ENCODE results near the gene GATAD2A.

GATAD2A gene

DNA sequence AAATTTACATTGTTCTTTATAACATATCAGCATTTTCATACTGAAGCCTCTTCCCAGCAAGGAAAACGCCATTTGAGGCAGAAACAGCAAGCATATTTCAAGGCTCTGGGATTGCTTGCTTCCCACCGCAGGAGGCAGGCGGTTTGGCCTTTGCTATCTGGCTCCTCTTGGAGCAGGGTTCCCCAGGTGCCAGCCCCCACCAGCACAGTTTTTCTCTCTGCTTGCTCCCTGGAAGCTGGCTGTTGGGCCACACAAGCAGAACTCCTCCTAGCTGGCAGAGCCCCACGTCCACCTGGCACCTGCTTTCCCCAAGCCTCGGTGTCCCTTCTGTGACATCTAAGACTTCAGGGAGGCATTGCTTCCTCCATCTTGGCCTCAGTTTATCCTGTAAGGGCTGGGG lies 16.7 kb downstream of the GATAD2A start:
- DNase-seq (ENCODE audit: low spot score), result no peak

DNA sequence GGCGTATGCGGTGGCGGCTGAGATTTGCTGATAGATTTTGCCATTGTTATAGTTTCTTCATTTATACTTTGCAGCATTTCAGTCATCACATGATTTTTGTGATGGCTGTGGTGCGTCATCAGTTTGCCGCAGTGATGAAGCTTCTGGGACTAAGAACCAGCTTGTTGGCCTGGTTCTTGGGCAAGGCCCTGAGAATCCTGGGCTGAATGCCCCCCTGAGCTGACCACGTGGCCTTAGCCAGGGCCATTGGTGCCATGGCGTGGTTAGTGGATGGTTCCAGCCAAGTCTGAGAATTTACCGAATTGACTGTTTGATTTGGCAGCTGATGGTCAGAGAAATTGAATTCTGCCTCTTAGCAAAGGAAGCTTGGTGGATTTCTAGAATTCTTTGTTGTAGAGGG lies 17.8 kb downstream of the GATAD2A start:
- DNase-seq (ENCODE audit: low spot score), result no peak

DNA sequence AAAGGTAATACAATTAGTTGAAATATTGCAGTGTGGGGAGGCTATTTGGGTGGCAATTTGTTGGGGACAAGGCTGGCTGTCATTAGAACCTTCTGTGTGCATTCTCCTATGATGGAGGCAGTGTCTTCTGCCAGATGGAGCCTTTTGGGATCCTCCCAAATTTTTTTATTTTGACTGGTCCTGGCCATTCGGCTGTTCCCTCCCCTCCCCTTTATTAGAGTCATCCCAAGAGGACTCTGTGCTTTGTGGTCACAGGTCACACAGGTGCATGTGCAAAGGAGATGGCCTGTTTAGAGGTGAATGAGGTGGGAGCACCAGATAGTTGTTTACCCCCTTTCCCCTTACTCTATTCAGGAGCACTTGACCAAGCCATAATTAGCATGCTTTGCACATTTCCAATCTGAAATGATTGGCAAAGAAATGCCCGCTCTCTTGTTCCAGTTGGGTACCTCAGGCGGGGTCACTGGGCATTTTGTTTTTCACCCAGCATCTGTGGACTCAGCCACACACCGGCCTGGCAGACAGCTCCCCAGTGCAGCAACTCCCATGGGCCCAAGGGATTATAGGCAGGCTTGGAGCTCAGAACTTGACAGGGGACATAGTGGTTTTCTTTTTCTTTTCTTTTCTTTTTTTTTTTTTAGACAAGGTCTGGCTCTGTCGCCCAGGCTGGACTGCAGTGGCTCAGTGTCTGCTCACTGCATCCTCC lies 19.8 kb downstream of the GATAD2A start:
- no peak for DNase-seq (ENCODE audit: low spot score)

DNA sequence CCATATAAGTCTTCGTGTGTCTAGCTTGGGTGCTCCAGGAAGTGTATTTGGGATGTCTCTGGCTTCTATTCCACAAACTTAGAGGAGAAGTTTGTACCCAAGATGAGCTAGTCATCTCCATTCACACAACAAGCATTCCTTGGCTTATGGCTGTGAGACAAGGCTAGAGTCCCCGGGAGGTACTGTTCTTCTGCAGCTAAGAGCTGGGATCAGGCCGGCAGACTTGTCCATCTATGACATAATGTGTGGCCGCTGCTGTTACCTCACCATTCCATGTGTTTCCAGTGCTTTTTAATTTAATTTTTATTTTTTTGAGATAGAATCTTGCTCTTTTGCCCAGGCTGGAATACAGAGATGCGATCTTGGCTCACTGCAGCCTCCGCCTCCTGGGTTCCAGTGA lies 20.7 kb downstream of the GATAD2A start:
- DNase-seq (ENCODE audit: low spot score), result no peak

DNA sequence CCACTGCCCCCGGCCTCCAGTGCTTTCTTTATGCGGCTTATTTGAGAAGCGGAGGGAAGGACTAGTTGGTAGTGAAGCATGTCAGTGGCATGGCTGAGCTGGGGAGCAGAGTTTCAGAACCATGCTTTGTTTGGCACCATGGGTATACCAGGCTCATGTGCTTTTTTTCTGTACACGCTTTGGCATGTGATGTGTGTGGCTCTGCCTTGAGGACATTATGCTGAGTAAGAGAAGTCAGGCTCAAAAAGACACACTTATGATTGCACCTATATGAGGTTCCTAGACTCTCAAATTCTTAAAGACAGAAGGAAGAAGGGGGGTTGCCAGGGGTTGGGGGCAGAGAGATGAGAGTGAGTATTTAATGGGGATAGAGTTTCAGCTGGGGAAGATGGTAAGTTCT lies 21.3 kb downstream of the GATAD2A start:
- DNase-seq (ENCODE audit: low spot score), result no peak

DNA sequence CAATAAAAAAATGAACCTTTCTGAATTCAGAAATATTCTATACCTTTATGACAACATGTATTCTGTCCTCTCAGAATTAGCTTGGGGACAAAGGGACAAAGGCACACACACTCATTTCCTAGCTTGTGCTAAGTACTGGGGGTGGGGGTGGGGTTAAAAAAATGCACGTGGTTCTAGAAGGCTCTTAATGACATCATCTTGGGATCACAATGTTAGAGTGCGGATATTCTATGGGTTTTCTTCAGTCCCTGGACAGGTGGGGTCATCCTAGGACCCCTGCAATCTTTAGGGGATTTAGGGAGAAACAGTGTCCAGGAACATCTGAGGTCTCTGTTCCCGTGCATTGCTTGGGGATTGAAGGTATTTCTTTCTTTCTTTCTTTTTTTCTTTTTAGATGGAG lies 21.8 kb downstream of the GATAD2A start:
- no peak for DNase-seq (ENCODE audit: low spot score)

DNA sequence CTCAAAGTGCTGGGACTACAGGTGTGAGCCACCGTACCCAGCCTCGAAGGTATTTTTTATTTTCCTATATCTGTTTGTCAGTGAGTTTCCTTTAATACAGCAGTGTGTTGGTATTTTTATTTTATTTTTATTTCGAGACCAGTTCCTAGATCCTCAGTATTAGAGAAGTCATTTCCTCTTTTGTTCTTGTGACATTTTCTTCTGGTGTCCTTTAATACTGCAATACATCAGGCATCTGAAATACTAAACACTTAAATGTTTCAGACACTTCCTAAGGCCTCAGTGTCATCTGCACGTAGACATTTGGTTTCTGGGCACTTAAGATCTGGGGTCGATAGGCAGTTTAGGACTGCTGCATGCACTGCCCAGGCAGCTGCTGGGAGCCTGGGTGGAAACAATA lies 22.5 kb downstream of the GATAD2A start:
- DNase-seq (ENCODE audit: low spot score), result no peak

DNA sequence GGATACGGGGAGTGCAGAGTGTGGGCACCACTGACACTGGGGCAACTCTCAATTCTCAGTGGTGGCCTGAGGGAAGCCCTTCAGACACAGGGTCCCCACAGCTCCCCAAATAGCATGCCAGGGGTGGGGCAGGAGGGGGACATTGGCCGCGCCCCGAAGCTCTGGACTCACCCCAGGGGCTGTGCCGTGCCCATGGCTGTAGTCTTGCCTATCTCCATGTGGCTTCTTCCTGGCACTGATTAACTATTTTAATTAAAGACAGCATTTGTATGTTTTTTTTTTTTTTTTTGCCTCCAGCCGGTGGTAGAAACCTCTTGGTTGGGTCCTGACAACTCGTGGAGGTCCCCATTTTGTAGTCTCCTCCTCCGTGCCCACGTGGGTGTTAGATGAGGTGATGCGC lies 23.3 kb downstream of the GATAD2A start:
- no peak for DNase-seq (ENCODE audit: low spot score)

DNA sequence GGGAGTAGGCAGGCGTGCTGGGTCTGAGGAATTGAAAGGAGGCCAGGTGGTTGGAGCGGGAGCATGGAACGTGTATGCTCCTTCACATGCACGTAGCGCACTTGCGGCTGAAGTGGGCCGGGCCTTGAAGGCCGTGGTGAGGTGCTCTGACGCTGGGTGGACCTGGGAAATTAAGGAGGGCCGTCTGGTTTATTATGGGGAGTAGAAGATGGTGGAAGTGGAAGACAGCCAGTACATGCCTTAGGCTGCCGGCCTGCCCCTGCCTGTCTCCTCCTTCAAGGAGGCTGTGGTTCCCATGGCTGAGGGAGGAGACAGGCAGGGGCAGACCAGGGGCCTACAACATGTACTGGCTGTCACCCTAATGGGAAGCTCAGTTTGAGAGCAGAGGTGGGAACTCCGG lies 23.9 kb downstream of the GATAD2A start:
- DNase-seq (ENCODE audit: low spot score), result no peak

DNA sequence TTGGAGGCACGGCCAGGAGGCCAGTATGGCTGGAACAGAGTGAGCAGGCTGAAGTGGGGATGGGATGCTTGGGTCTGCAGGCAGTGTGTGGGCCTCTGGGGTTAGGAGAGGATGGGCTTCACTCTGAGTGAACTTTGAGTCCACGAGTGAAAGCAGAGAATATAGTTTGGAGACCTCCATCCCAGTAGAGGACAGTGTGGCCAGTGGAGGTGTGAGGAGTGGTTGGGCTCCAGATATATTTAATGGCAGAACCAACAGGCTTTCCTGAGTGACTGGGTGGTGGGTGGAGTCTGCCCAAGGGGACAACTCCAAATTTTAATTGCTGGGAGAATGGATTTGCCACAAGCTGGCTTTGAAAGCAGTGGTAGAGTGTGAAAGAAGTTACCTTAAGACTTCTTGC lies 27.3 kb downstream of the GATAD2A start:
- no peak for DNase-seq (ENCODE audit: low spot score)

DNA sequence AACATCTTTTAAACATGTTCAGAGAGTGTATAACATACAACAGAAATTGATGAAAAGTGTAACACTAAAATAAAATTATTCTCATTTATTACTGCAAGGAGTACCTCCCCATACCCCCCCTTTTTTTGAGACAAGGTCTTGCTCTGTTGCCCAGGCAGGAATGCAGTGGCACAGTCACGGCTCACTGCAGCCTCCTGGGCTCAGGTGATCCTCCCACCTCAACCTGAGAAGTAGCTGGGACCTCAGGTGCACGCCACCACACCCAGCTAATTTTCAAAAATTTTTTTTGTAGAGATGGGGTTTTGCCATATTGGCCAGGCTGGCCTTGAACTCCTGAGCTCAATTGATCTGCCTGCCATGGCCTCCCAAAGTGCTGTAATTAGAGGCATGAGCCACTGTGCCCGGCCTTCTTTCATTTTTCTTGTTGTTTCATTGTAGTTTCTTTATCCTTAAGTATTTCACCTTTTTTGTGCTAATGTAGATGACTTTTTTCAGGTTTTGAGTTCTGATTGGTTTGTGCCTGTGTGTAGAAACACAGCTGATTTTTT lies 28.3 kb downstream of the GATAD2A start:
- DNase-seq (ENCODE audit: low spot score), result no peak

DNA sequence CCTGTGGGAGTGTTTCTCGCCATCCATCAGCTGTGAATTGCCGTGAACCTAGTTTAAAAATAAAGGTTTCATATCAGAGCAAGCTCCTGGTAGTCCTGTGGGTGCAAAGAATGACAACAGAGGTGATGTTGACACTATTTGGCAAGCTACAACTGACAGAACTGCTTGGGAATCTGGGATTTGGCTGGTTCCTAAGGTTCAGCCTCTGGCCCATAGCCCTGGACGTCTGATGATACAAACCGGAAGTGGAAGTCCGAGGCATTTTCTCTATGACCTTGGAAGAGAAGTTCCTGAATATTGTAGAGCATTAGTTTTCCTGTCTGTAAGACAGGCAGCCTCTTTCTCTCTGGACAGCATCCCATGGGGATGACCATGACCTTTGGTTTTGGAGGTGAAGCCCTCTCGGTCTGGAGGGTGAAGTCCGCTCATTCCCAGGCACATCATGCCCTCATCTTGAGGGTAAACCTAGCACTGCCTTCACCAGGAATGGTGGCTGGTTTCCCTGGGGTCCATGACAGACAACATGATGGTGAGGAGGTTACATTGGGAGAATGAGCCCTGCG lies 29.1 kb downstream of the GATAD2A start:
- DNase-seq (ENCODE audit: low spot score), result peak; percentile 39

DNA sequence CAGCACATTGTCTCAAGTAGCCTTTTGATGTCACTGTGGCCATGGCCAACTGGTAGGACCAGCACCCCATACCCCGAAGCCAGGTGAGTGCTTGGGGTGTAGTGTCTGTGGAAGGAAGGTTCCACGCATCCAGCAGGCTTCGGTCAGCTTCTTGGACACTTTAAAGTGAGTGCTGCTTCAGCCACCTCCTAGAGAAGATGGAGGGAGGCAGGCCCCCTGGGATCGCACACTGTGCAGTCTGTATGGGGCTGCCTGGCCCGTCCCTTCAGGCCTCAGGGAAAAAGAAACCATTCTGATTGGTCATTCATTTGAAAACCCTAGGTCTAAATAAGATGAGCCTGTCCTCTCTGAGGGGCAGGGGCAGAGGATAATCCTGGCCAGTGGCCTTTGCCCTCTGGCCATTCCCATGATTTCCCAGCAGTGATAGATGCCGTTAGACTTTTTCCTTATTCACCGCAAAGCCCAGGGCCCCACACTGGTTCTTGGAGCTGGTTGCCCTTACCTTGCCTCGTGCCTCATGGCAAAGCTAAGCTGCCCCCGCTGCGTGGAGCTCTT lies 30.7 kb downstream of the GATAD2A start:
- no peak for DNase-seq (ENCODE audit: low spot score)

DNA sequence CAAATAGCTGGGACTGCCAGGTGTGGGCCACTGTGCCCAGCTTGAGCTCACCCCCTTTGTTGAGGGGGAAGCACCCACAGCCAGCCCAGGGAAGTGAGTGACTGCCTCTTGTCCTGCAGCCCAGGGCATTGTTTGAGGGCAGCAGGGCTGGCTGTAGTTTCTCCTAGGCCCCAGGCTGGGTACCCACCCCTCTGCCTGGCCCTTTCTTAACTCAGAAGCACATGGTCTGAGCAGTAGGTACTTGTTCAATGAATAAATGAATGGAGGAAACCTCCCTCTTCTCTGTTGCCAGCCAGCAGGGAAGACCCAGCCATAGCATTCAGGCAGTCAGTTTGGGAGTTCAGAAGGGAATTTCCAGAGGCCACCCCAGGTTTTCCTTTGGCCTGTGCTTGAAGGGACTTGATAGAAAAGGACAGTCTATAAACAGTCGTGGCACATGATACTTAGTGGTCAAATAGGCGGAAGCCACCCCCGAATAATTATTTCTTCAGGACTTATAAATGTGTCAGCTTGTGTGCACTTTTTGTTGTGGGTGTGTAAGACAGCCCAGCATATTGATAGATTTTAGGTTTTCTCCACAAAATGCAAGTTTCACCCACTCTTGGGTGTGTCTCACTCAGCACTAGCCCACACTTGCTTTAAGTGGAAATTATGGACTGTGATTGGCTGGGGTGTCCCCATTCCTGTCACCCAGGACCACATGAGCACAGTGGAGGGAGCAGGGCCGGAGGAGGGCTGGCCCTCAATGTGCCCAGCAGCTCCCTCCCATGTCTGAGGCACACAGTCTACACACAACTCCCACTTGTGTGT lies 33.1 kb downstream of the GATAD2A start:
- DNase-seq (ENCODE audit: low spot score), result no peak

DNA sequence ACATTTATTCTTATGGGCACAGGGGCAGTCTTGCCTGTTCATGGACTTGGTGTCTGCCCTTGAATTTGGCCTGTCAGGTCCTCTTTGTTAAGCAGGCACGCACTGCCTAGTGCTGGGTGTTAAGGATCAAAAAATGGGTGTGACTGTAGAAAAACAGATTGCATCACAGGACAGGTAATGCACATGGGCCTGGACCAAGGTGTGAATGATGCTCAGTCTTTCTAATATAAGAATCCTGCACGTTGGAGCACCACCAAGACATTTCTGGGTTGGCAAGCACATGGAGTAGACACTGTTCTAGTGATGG lies 33.7 kb downstream of the GATAD2A start:
- no peak for DNase-seq (ENCODE audit: low spot score)

DNA sequence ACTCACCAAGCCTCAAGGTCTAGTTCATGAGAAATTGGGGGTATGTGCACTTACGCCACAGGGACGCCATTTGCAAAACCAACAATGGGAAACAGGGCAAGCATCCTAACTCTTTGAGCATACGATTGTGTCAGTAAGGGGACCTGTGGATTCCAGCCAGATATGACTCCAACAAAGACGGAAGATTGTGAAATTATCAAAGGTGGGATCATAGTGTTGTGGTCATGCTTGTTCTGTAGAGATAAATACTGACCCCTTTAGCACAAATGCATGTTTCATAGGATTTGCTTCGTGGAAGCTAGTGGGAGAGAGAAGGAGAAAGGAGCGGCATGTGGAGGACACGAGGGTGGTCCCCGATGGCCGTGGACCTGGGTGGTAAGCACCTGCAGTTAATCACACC lies 37.8 kb downstream of the GATAD2A start:
- DNase-seq (ENCODE audit: low spot score), result no peak

DNA sequence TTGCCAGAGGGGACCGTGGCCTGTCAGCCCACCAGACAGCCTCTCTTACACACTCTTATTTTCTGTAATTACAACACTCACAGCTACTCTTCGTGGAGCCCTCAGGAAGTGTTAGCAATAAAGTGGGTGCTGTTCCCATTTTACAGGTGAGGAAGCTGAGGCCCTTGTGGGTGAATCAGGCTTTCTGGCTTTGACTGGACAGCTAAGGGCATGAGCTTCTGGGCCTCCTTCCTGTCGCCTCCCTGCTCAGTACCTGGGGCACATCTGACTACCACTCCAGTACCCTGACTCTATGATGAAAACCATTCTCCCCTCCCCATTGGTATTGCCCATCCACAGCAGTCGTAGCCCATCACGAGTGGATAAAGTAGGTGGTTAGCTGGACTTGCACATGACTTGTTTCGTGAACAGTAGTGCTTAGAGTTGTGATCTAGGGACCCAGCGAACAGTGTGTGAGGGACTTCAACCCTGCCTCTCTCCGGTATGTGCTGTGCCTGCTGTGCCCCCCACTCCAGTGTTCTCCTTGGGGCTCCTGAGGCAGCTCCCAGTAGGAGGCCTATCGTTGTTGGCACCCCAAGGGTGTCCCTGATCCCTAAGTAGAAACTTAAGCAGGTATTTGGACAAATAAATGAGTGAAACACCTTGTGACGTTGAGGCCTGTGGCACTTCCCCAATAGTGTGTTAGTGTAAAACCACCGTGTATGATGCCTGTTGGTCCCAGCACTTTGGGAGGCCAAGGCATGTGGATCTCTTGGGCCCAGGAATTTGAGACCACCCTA lies 38.6 kb downstream of the GATAD2A start:
- no peak for DNase-seq (ENCODE audit: low spot score)

DNA sequence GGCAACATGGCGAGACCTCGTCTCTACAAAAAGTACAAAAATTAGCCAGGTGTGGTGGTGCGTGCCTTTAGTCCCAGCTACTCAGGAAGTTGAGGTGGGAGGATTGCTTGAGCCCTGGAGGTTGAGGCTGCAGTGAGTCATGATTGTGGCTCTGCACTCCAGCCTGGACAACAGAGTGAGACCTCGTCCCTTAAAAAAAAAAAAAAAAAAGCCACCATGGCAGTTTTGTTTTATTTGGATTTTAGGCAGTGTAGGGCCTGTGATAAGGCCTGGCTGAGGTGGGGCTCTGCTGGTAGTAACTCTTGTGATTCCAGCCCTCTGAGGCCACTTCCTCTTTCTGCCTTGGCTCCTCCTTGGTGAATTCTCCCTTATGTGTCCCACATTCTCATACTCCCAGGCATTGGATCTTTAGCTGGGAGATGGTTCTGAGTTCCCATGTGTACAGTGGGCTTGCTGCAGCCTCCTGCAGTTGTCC lies 39.2 kb downstream of the GATAD2A start:
- peak; percentile 69 for DNase-seq (ENCODE audit: low spot score)

DNA sequence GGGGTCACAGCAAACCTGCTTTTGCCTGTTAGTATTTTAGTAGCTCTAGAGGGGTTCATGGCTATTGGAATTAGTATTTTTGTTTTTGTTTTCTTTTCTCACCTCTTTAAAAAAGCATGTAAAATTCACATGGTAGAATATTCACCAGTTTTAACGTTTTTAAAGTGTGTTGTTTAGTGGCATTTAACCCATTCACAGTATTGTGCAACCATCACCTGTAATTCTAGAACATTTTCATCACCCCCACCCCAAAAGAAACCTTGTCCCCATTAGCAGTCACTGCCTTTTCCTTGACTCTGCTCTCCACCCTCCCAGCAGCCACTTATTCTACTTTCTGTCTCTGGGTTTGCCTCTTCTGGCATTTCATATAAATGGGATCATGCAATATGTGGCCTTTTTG lies 39.8 kb downstream of the GATAD2A start:
- no peak for DNase-seq (ENCODE audit: low spot score)

DNA sequence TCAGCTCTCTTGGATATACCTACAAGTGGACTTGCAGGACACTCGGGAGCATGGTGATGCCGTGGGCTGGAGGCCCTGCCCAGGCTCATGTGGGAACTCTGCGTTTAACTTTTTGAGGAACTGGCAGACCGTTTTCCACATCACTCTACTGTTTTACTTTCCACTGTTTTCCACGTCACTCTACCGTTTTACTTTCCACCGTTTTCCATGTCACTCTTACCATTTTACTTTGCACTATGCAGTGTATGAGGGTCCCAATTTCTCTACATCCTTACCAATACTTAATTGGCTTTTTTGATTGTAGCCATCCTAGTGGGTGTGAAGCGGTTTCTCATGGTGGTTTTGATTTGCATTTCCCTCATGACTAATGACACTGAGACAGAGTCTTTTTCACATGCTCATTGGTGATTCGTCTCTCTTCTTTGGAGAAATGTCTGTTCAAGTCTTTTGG lies 40.5 kb downstream of the GATAD2A start:
- no peak for DNase-seq (ENCODE audit: low spot score)

DNA sequence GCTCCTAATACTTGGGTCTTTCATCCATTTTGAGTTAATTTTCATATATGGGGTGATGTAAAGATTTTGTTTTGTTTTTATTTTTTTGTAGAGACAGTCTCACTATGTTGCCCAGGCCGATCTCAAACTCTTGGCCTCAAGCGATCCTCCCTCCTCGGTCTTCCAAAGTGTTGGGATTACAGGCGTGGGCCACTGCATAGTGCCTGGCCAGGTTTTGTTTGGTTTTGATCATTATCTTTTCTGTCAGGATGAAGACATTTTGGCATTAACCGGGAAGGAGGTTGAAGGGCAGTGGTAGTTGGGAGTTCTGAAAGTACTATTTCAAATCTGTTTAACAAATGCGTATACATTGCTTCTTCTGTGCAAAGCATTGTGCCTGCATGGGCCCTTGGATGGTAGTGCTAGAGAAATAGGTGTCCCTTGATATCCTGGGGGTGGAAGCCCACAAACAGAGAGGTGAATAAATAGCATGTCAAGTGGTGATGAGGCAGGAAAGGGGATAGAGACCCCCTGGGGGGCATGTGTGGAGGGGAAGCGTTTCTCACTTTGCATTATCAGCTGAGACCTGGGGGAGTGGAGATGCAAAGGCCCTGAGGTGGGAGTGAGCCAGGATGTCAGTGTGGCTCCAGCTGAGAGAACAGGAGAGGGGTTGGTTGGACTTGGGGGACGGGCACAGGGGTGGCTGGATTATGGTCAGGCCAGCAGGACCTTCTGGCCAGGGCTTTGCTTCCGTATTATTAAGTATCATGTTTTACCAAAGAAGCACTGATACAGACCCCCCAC lies 41.4 kb downstream of the GATAD2A start:
- no peak for DNase-seq (ENCODE audit: low spot score)

All from hepatic stellate cell (primary cell).